ENCODE results near the gene EFR3B. TPM values are rescaled to one million over a fixed set of nuclear protein-coding genes. Genes with fewer than 3 reads are reported as not detected.

EFR3B gene
- total RNA-seq, 1 donor from 2014 or later, result 11.3 TPM

DNA sequence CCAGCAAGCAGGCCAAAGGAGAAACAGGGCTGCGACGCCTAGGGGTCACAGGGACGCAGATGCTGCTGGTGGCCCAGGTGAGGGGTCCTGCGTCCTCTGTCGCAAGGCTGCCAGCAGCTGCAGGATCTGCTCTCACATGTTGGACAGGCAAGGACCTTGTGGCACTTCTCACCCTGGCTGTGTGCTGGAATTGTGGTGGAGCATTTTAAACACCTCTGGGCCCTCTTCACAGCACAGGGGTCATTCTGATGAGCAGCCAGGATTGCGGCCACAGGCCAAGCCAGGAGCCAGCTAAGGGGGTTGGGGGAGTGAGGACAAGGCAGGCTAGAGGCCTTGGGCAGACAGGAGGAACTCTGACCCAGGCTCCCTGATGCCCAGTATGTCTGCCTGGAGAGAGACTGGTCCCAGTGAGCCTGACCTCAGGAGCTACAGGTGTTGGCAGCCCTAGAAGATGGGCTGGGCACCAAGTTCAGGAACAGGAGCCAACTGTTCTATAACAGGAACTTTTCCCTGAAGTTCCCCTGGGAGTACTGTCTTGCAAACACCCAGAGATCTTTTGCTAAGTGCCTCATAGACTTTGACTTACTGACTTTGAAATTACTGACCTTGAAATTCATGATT, 40.2 kb downstream of the EFR3B start:
- Mint-ChIP-seq H3K9me3 (ENCODE audit: unreplicated experiment) (no peaks in the 10 kb centered on the region), H3K4me1 (ENCODE audit: unreplicated experiment) (peaks cover 14% of the 10 kb centered on the region), H3K4me3 (ENCODE audit: unreplicated experiment) (no peak overlapping the region), H3K27ac (ENCODE audit: unreplicated experiment) (no peak overlapping the region), H3K36me3 (ENCODE audit: low read depth, unreplicated experiment) (no peaks in the 10 kb centered on the region), H3K27me3 (ENCODE audit: unreplicated experiment) (peaks cover 1% of the 10 kb centered on the region)
- no peak for DNase-seq (ENCODE audit: low spot score)
- TF ChIP-seq CTCF (IDR thresholded peaks at IDR 0.05; ENCODE audit: unreplicated experiment), result no peak

GRCh38 chr2:25085761-25086560, 44.1 kb downstream of the EFR3B start:
- H3K36me3 Mint-ChIP-seq (ENCODE audit: low read depth, unreplicated experiment), result no peaks in the 10 kb centered on the region

DNA sequence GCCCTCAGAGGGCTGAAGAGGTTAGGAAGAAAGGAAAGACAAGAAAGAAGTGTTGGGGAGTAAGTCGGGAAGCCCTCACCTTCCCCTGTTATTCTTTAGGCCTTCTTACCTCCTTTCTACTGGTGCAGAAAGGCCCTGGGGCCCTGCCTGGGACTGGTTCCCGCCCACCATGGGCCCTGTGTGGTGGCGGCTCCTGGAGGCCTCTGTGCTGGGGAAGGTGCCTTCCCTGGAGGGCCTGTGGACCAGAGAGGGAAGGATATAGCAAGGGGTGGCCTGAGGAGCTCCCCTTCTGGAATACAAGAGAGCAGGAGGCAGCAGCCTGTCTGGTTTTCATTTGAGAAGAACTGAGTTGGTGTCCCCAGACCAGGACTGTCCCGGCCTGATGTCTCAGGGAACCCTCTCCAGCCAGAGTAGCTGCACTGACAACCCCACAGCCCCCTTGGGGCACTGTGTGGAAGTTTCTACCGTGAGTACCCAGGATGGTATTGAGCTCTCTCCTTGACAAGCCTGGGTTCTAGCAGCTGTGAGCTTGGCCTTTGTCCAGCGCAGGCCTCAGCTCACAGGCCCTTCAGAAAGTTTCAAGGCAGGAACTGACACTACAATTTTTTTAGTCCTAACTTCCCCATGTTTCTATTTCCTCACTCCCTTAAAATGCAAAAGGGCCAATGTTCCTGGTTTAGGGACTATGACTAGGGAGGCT, 47.1 kb downstream of the EFR3B start:
- Mint-ChIP-seq H3K27me3 (ENCODE audit: unreplicated experiment) (peaks cover 3% of the 10 kb centered on the region), H3K9me3 (ENCODE audit: unreplicated experiment) (no peaks in the 10 kb centered on the region), H3K4me1 (ENCODE audit: unreplicated experiment) (no peaks in the 10 kb centered on the region), H3K27ac (ENCODE audit: unreplicated experiment) (no peak overlapping the region), H3K4me3 (ENCODE audit: unreplicated experiment) (no peak overlapping the region), H3K36me3 (ENCODE audit: low read depth, unreplicated experiment) (no peaks in the 10 kb centered on the region)
- TF ChIP-seq CTCF (IDR thresholded peaks at IDR 0.05; ENCODE audit: unreplicated experiment), result no peak
- no peak for DNase-seq (ENCODE audit: low spot score)

More at GRCh38 chr2:25085761-25086560, 44.1 kb downstream of the EFR3B start:
- H3K9me3 Mint-ChIP-seq (ENCODE audit: unreplicated experiment), result no peaks in the 10 kb centered on the region
- no peak for DNase-seq (ENCODE audit: low spot score)
- no peak overlapping the region for H3K27ac Mint-ChIP-seq (ENCODE audit: unreplicated experiment)
- no peak for TF ChIP-seq CTCF (IDR thresholded peaks at IDR 0.05; ENCODE audit: unreplicated experiment)
- no peaks in the 10 kb centered on the region for H3K4me1 Mint-ChIP-seq (ENCODE audit: unreplicated experiment)
- H3K27me3 Mint-ChIP-seq (ENCODE audit: unreplicated experiment), result peaks cover 3% of the 10 kb centered on the region
- no peak overlapping the region for H3K4me3 Mint-ChIP-seq (ENCODE audit: unreplicated experiment)

GRCh38 chr2:25089605-25090315, 47.9 kb downstream of the EFR3B start:
- no peak for DNase-seq (ENCODE audit: low spot score)
- no peak overlapping the region for H3K27ac Mint-ChIP-seq (ENCODE audit: unreplicated experiment)
- no peak overlapping the region for H3K4me3 Mint-ChIP-seq (ENCODE audit: unreplicated experiment)
- no peak for TF ChIP-seq CTCF (IDR thresholded peaks at IDR 0.05; ENCODE audit: unreplicated experiment)
- no peaks in the 10 kb centered on the region for H3K9me3 Mint-ChIP-seq (ENCODE audit: unreplicated experiment)
- H3K36me3 Mint-ChIP-seq (ENCODE audit: low read depth, unreplicated experiment), result no peaks in the 10 kb centered on the region
- H3K4me1 Mint-ChIP-seq (ENCODE audit: unreplicated experiment), result no peaks in the 10 kb centered on the region
- H3K27me3 Mint-ChIP-seq (ENCODE audit: unreplicated experiment), result peaks cover 3% of the 10 kb centered on the region

All from endothelial cell (in vitro differentiated cells).